GM10266 (cell line): ENCODE data around the gene SCARF2.
"Not testable (repeated sequence)": the region's sequence is repeated elsewhere in the genome, so short reads cannot be mapped to it uniquely, and the experiment has no call there.

Experiments
- DNase-seq: peaks from one replicate; pipeline ENCODE4 v3.0.0; 2012; ENCODE audit errors: extremely low spot score
- CTCF ChIP-seq: IDR thresholded peaks from 2 replicates; pipeline ENCODE4 v1.5.1; 2012; ENCODE audit warnings: mild to moderate bottlenecking, low read depth; ENCODE audit not compliant: control insufficient read depth, insufficient read depth; ENCODE audit errors: missing control alignments

SCARF2 gene

GRCh38 chr22:20437613-20438426 is at the start of gene SCARF2:
Gene SCARF2 (minus strand): TSS chr22:20437825. CDS start chr22:20437754, 71 bp downstream.
- DNase-seq, result peak; percentile 49
- TF ChIP-seq CTCF, result no peak

- no peak for DNase-seq
- no peak for TF ChIP-seq CTCF
These were observed 48.6 kb upstream of the SCARF2 start for GRCh38 chr22:20486229-20486628.

- DNase-seq, result no peak
- no peak for TF ChIP-seq CTCF
These were observed 47.5 kb upstream of the SCARF2 start for GRCh38 chr22:20484948-20485683.

- DNase-seq, result no peak
- no peak for TF ChIP-seq CTCF
These were observed 46.1 kb upstream of the SCARF2 start for GRCh38 chr22:20483771-20484170.

- not testable (repeated sequence) for DNase-seq
These were observed 45.5 kb upstream of the SCARF2 start for GRCh38 chr22:20483143-20483506.

- DNase-seq, result no peak
- TF ChIP-seq CTCF, result no peak
These were observed 42.1 kb upstream of the SCARF2 start for GRCh38 chr22:20479612-20480196.

- not testable (repeated sequence) for DNase-seq
These were observed 40.4 kb upstream of the SCARF2 start for GRCh38 chr22:20478059-20478458.

GRCh38 chr22:20475569-20475968 is 37.9 kb upstream of the SCARF2 start:
- not testable (repeated sequence) for DNase-seq

GRCh38 chr22:20475115-20475436 is 37.5 kb upstream of the SCARF2 start:
- no peak for DNase-seq
- TF ChIP-seq CTCF, result no peak
